ENCODE measurements around the gene SPON1.

DNA sequence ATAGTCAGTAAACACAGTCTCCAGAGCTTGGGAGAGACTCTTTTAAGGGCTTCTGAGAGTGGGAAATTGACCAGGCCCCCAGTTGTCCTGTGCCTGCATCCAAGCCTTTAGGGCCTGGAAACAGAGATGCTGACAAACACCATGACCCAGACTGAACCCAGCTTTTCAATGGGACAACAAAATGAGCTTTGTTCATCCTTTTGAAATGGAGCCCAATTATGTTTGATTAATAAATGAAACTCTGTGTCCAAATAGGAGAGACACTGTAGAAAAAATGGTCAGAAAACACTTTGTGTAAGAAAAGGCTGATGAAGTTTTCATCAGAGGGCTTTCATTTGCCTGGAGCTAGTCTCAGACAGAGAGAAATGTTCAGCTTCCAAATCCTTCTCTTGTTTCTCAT is 250.5 kb downstream of the SPON1 start:
- TF ChIP-seq POLR2A (IDR thresholded peaks at IDR 0.05) = no peak
- TF ChIP-seq, protein P1, sequence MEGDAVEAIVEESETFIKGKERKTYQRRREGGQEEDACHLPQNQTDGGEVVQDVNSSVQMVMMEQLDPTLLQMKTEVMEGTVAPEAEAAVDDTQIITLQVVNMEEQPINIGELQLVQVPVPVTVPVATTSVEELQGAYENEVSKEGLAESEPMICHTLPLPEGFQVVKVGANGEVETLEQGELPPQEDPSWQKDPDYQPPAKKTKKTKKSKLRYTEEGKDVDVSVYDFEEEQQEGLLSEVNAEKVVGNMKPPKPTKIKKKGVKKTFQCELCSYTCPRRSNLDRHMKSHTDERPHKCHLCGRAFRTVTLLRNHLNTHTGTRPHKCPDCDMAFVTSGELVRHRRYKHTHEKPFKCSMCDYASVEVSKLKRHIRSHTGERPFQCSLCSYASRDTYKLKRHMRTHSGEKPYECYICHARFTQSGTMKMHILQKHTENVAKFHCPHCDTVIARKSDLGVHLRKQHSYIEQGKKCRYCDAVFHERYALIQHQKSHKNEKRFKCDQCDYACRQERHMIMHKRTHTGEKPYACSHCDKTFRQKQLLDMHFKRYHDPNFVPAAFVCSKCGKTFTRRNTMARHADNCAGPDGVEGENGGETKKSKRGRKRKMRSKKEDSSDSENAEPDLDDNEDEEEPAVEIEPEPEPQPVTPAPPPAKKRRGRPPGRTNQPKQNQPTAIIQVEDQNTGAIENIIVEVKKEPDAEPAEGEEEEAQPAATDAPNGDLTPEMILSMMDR (IDR thresholded peaks at IDR 0.05) = no peak
